ENCODE data around the gene CT47C1.

GRCh38 chrX:119040432-119040831 lies 32.4 kb upstream of the CT47C1 start:
- TF ChIP-seq CTCF (IDR thresholded peaks at IDR 0.05) (no peak), EZH2 (IDR thresholded peaks at IDR 0.05; ENCODE audit: borderline replicate concordance, insufficient read depth, low read depth, low read length, poor library complexity, severe bottlenecking) (no peak)

Measured in B cell (primary cell).